HG03354 (cell line): ENCODE results near the gene CCN2.
"Not testable (repeated sequence)": the region's sequence is repeated elsewhere in the genome, so short reads cannot be mapped to it uniquely, and the experiment has no call there.

Experiments
- ATAC-seq: cut with Tn5 transposase; IDR thresholded peaks from one replicate; pipeline ENCODE4 v1.9.1; 2021; ENCODE audit warnings: mild to moderate bottlenecking; ENCODE audit not compliant: unreplicated experiment, poor library complexity, severe bottlenecking

CCN2 gene

DNA sequence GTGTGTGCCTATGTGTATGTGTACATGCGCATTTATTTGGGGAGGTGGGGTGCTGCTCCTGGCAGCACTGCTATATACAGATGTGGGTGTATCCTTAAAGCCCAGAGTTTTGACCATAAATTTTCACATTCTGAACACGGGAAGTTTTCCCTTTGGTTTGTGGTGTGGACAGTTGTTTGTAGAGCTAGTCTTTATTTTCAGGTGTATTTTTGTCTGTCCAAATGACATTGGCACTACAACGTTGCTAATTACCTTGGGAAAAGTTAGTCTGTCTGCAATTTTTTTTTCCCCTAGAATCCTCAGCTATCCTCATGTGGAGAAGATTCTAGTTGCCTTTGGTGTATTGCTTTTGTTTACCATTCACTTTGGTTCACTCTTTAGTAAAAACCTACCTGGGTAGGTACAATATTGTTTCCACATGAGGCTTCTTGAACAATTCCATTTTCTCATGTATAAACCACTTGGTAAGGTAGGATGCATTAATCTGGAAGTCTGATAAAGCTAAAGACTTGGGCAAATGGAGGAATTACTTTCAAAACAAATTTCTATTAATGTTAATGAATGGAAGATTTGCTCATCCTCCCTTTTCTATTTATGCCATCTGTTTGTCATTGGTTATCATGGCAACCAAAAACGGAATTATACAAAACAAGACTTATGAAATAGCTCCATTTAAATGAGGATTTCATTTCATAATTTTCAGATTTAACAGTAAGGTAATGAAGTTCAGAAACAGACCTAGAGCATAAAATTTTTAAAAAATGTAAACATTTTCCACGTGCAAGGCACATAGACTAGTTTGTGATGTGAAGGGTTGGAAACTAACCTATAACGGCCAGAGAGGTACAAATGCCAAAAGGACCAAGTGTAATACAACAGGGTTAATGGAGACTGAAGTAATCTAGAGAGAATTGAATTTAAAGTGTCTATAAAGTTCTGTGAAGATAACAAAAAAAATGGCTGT lies 3.9 kb downstream of the CCN2 start:
- ATAC-seq, result no peak

DNA sequence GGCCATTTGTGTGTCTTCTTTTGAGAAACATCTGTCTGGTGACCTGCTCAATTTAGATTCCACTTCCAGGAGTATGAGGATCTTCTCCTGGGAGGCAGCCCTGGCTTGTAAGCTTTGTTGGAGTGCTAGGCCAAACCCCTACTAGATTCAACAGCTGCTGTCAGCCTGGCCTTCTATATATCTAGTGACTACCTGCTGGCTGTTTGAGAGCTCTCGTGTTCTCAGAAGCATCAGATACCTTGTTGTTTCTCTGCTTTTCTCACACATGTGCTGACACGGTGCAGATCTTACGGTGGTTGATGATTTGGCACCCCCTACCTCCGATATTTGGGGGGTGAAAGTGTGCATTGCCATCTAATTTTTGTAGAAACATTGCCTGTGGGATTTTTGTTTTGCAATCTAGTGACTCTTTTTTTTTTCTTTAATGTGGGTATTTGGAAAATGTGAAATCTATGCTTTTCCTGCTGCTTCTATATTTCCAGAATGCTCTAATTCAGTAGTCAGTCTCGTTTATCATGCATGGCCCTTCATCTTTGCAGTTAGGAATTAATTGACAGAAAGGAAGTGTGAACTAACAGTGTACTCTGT lies 4.7 kb downstream of the CCN2 start:
- ATAC-seq, result no peak

- no peak for ATAC-seq
Measured at GRCh38 chr6:131945971-131946370, 5.2 kb downstream of the CCN2 start.

GRCh38 chr6:131937703-131938631 lies 13.2 kb downstream of the CCN2 start:
- ATAC-seq, result no peak

DNA sequence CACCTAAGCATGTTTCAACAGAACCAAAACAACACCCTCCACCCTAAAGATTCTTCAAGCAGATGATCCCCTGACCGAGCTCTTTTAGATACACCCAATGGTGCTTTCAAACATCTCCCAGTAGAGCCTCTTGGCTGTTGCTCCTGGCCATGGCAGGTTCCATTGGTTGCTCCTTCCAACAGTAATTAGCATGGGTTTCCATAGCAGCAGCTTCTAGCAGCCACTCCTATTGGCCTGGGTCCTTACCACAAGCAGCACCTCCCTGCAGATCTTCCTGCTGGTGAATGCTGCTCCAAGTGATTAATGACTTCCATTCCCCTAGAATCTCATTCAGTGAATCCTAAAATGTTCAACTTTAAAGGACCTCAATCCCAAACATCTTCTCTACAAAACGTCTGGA lies 13.9 kb downstream of the CCN2 start:
- ATAC-seq, result no peak

GRCh38 chr6:131936156-131936555 lies 15.0 kb downstream of the CCN2 start:
- no peak for ATAC-seq

- no peak for ATAC-seq
Measured at GRCh38 chr6:131931063-131931750, 20.0 kb downstream of the CCN2 start.

DNA sequence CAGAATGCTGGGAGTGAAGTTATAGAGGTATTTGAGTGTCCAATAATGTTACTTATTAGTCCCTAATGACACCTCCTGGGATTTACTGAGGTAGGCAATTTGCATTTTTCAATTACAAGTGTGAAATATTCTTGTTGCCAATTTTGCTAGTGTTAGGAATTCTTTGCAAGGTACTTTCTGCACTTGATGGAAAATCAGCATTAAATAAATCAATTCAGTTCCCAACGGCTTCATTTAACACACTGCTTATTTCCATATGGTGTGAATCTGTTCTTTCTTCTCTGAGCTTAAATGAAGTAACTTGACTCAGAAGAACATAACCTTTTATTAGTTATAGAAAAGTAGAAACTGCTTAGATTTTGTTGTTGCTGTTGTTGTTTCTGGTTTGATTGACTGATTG lies 21.2 kb downstream of the CCN2 start:
- ATAC-seq, result no peak

DNA sequence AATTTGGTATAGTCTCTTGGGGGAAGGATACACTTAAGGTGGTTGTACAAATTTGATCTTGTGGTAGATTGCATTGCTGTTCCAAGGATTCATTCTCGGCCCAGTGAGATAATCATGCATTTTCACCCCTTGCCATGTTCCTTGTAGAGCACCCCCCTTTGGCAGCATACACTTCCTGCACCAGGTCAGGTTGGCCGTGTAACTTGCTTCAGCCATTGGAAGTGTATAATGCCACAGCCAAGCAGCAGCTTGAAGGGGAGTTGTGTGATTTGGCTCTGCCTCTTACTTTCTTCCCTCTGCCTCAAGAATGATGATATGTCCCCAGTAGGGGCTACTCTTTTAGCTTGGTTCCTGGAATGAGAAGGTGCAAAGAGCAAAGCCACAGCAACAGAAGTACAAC lies 21.9 kb downstream of the CCN2 start:
- no peak for ATAC-seq

DNA sequence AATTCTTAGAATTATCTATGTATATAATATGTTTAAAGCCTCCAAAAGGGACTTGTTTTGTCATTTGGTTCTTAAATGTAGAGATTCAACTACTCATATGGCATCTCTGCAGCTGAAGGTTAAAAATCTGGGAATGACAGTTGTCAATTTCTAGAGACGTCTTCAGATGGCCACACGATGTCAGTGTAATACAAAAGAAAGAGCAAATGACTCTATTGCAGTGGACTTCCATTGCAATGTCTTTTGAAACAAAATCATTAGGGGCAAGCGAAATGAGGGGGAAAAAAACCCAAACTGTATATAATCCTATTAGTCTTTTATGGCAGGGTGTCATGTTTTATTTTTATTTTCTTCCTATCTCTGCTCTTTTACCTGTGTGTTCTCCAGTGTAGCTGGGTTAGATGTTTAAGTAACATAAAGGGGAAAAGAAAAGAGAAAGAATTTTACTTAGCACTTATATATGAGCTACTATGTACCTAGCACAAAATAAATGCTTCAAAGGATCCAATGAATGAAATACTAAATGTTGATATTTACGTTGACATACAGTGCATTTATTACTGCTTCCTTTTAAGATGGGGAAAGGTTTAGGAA lies 26.2 kb downstream of the CCN2 start:
- no peak for ATAC-seq

DNA sequence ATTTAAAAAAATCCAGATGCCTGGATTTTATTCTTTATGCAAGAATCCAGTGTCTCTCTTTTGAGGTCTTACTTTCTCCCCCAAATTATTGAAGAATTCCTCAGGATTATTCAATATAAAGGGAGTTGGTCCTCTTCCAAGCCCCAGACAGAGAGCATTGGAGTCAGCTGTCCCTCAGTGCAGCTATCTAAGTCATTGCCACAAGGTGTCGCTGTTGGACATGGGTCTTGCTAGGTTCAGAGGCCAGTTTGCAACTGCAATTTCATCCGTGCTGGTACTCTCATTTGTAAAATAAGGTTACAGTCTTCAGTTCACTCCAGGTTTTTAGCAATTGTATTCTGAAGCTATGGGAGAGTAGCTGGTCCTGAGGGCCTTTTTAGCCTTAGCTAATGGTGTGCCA lies 27.8 kb downstream of the CCN2 start:
- no peak for ATAC-seq

GRCh38 chr6:131920656-131921055 lies 30.5 kb downstream of the CCN2 start:
- ATAC-seq, result no peak

- no peak for ATAC-seq
Measured at GRCh38 chr6:131918650-131919355, 32.4 kb downstream of the CCN2 start.

DNA sequence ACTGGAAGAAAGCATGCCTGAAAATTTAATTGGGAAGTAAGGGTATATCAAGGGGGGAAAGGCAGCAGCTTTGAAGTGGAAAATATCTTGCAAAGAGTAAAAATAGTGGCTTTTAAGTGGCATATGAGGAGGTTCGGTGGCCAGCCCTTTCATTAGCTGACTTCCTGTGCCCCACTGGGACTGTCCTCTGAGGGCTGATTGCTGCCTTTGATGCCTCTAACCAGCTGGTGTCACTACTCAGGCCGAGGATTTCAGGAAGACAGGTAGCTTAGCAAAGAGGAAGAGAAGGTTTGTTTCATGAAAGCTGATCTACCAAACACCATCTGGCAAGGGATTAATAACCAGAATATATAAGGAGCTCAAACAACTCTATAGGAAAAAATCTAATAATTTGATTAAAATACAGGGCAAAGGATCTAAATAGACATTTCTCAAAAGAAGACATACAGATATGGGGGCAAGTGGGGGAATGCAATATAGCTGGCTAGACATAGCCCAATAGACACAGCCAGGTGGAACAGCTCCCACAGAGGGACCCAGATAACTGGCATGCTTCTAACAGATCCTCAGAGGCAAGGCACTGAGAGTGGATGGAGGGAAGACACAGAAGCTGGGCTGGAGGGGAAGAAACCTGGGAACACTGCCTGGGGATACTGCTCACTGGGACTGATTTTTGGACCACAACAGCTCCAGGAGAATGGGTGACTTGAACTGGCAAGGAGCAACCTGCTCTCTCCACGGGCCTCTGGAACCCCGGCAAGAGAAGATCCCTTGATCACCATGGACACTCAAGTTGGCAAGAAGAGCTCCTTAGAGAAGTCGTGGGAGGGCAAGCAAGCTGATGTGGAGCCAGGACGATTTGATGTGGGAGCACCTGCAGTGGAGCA lies 33.2 kb downstream of the CCN2 start:
- ATAC-seq, result no peak

DNA sequence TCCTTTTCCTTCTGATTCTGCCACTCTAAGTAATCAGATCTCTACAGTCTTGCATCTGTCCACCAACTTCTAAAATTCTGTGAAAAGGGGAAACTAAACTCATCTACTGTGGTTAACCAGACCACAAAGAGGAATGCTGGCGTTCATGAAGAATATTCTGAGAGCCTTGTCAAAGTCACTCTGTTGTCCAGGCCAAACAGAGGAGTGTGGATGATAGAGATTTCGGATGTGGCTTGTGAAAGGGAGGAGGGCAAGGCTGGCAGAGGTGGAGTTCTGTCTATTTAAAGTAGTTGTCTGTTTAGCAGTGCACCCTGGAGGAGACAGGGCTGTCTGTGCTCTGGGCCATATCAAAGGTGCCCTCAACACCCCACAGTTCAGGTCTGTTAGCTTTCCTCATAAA lies 33.9 kb downstream of the CCN2 start:
- ATAC-seq, result no peak

- no peak for ATAC-seq
Measured at GRCh38 chr6:131916847-131917246, 34.3 kb downstream of the CCN2 start.

- ATAC-seq, result not testable (repeated sequence)
Measured at GRCh38 chr6:131916091-131916796, 34.9 kb downstream of the CCN2 start.
